Activated T-cell treated with anti-CD3 and anti-CD28 coated beads, Interleukin-2, amount 50 U/mL, for 1 hour (primary cell): ENCODE data around the gene PRSS33.
A peak's percentile ranks its signal among the peaks of the same experiment; 100 is the strongest.

Source experiments
- DNase-seq: peaks from one replicate; pipeline ENCODE4 v3.0.0-alpha.2; 2020

Gene PRSS33, protein sequence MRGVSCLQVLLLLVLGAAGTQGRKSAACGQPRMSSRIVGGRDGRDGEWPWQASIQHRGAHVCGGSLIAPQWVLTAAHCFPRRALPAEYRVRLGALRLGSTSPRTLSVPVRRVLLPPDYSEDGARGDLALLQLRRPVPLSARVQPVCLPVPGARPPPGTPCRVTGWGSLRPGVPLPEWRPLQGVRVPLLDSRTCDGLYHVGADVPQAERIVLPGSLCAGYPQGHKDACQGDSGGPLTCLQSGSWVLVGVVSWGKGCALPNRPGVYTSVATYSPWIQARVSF

DNA sequence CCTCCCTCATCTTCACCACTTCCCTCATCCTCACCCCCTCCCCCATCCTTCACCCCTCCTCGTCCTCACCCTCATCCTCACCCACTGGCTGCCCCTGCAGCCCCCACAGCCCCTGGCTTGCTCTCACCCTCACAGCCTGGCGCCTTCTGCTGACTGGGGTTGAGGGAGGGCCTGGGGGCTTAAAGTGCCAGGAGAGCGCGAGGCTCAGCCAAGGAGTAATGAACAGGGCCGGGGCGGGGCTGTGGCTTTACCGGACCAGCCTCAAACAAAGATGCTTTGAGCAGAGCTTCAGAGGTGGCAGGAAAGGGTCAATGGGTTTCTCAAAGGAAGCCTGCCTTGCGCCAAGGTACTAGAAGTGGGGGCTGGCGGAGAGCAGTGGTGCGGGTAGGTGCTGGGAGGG lies at the start of gene PRSS33:
Gene PRSS33, minus strand, starts transcription at position 155 of the 400 bp plus-strand sequence. CDS start 1,013 bp downstream, outside the sequence.
- no peak for DNase-seq

DNA sequence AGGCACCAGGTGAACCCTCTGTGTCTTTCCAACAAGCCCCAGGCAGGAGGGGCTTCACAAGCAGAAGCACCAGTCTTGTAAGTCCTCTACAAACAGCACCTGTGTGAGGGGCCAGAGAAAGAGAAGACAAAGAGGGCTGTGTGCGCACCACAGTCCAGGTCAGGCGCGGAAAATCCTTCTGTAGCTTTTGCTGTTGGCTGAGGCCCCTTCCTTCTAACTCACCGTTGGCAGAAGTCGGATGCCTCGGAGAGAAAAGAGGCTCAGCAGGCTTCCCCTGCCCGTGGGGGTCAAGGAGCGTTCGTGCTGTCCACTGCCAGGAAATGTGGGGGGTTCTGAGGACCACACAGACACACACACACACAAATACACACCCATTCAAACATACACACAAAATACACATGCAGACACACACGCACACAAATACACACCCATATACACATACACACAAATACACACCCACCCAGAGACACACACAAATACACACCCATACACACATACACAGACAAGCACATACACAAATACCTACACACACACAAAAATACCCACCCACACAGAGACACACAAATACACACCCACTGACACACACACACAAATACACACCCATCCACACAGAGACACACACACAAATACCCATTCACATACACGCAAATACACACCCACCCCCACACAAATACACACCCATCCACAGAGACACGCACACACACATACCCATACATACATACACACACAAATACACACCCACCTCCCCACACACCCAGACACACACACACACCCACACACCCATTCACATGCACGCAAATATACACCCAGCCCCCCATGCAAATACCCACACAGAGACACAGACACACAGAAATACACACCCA lies 49.5 kb upstream of the PRSS33 start:
- DNase-seq: no peak

DNA sequence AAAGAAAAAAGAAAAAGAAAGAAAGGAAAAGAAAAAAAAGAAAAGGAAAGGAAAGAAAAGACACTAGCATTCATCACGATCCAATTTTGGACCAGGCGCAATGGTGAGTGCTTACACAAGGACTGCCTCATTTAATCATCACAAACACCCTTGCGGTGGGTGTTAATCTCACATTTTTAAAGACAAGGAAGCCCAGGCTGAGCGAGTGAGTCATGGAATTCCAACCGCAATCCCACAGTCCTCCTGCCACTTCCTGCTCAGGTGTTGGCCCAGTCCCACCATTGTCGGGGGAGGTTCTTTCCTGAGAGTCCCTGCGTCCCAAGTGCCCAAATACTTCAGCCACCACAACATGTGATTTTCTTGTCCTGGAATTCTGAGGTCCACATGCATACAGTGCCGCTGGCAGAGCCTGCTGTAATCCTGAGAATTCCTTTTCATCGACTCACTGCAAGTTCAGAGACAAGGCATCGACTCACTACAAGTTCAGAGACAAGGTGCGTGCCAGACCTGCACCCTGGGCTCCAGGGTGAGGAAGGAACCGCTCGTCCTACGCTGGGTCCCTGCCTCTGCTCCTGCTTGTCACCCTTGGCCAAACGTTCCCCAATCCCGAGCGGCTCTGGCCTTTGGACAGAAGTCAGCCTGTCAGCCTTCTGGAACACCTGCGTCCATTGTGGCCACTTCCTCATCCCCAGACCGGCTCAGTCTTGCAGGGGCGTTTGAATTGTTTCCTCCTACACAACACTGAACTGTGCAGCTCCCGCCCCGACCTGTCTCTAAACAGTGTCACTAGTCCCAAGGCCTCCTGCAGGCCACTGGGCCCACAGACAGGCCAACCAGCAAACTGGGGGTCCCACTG lies 48.5 kb upstream of the PRSS33 start:
- no peak for DNase-seq

DNA sequence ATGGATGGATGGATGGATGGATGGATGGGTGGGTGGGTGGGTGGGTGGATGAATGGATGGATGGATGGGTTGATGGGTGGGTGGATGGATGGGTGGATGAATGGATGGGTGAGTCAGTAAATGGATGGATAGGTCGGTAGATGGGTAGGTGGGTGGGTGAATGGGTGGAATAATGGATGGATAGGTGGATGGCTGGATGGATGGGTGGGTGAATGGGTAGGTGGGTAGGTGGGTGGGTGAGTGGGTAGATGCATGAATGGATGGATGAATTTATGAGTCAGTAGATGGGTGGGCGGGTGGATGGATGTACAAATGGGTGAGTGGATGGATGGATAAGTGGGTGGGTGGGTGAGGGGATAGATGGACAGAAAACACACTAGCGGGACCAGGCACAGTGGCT lies 47.6 kb upstream of the PRSS33 start:
- DNase-seq: no peak

DNA sequence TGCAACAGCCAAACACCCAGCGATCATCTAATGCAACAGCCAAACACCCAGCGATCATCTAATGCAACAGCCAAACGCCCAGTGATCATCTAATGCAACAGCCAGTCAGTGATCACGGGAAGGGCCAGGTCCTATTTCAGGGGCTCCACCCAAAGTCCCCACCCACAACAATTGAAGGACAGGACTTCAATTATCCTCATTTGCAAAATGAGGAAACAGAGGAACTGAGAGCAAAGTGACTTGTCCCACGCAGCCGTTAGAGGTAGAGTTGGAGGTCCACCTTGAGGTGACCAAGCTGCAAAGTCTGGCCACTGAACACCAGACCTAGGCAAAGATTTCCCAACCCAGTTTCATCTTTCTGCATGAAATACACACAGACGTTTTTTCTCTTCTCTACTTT lies 46.4 kb upstream of the PRSS33 start:
- DNase-seq: no peak

DNA sequence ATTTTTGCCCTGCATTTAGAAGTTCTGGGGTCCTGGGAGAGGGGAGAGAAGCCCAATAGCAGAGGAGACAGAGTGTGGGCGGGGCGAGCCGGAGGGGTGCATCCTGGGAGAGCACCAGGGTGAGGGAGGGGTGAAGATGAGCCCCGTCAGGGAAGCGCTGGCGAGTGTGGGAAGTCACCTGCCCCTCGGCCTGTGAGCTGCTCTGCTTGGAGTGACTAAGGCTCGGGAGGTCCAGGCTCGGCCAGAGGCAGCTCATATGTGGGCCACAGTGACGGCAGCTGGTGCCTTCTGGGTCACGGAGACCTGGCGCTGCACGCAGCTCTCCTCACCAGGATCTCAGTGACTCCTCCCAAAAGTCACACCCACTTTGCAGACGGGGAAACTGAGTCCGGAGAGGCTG lies 43.8 kb upstream of the PRSS33 start:
- DNase-seq: no peak

DNA sequence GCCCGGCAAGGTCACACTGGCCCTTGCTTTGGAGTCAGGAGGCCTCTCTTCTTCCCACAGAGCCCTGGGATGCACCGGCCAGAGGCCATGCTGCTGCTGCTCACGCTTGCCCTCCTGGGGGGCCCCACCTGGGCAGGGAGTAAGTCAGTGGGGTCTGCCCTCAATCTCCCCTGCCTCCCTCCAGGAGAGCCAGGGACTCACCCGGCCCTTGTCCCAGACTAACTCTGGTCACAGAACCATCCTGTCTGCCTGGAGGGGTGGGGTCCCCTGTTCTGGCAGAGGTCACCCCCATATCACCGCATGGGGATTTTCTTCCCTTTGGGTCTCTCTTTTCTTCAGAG lies 43.0 kb upstream of the PRSS33 start:
- DNase-seq: no peak

DNA sequence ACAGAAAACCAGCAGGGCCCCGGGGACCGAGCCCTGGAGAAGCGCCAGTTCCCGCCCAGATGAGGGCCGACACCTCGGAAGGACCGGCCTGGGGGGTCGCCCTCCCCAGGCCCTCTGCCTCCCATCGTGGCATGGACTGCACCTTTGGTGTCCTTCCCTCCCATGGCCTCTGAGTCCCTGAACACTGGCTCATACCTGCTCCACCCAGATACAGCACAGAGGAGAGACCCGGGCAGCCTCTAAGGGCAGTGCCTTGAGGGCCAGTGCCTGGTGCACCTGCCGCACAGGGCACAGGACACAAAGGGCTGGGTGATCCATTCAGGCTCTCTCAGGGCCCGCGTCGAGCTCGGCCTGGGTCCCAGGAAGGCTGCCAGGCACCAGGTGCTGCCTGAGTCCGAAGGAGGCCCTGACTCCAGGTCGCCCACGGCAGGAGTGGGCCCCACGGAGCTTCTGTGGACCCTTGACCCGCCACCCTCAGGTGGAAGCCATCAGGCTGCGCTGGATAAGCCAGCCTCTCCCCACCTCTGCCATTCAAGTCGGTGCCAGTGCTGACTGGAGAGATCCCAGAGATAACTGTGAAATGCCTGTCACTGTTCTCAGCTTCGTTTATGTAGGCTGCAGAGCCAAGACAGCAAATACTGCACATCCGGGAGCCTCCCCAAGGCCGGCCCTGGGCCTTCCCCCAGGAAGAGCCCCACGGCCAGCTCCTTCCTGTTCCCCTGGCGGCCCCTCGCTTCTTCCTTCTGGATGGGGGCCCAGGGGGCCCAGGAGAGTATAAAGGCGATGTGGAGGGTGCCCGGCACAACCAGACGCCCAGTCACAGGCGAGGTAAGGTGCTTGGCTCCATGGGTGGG lies 42.4 kb upstream of the PRSS33 start, which contains the start of gene ZG16B:
Gene ZG16B, plus strand, starts transcription at position 803 of the 854 bp plus-strand sequence. CDS start 139 bp downstream, outside the sequence.
- DNase-seq: no peak

DNA sequence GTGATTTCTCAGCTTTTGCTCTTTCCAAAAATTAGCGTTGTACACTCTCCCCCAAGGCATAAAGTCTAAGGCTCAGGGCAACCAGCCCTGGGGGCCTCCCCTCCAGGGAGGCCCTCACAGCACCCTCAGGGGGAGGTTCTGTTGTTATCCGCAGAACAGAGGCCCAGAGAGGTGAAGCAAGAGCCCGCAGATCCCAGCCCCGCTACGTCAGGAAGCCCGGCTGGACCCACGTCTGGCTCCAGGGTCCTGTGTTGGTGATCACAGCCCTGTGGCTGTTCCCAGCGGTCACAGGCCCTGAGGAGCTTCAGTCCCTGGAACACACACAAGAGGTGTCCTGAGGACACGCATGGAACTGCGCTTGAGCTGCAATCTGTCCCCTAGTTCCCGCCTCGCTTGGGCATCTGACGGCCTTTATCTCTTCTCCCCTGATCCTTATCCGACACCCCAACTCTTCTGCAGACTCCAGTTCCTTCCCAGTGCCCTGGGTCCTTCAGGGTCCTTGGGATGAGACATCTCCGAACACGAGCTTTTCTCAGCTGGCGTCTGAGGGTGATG lies 41.6 kb upstream of the PRSS33 start:
- DNase-seq: no peak

DNA sequence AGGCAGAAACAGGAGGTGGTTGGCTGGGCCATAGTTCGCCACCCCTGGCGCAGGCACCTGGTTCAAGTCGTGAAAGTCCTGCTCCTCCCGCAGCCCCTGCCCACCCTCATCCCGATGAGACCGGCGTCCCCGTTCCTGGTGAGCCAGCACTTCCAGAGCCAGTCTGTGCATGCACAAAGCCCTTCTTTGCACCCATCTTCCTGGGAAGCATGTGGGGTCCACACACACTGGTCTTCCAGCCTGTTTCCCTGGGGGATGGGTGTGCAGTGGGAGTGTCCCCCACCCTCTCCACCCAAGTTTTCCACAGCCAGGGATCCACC lies 41.1 kb upstream of the PRSS33 start:
- no peak for DNase-seq

DNA sequence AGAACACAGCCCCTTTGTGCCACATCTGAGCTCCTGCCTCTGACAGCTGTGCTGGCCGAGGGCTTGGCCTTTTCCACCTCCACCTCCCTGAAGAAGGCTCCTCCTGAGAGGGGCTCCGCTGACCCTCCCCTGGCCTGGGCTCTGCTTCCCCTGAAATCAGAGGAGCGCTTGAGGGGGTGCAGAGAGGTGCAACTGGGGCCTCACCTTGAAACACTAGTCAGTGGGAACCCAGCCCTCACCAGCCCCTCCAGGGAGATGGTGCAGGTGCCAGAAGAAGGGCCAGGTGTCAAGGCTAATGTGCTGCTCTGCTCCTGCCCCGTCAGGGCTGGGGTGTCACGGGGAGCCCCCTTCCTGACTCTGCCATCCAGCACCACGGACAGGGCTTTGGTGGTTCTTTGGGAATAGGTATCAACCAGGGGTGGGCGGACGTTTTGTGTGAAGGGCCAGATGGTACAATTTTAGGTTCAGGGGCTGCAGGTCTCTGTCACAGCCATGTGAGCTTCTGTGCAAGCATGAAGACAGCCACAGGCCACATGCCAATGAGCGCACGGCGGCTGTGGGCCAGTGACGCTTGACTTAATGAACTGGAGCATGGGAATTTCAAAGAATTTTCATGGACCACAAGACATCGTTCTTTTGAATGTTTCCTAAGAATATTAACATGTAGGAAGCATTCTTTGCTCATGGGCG lies 40.6 kb upstream of the PRSS33 start:
- no peak for DNase-seq

DNA sequence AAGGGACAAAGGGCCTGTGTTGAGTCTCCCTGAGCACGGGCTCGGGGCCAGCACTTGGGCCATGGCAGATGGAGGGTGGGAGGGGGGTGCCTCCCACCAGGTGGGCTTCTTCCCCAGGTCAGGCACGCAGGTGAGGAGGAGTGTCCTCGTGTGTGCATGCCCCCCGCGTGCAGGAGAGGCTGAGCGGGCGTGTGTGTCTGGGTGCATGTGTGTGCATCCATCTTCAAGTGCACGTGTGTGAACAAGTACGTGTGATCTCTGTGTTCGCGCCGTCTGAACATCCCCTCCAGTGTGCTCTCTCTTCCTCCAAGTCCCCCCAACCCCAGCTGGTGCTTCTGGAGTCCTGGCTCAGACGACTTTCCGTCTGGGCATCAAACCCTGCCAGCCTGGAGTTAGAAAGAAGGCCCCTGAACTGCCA lies 40.0 kb upstream of the PRSS33 start:
- DNase-seq: no peak

DNA sequence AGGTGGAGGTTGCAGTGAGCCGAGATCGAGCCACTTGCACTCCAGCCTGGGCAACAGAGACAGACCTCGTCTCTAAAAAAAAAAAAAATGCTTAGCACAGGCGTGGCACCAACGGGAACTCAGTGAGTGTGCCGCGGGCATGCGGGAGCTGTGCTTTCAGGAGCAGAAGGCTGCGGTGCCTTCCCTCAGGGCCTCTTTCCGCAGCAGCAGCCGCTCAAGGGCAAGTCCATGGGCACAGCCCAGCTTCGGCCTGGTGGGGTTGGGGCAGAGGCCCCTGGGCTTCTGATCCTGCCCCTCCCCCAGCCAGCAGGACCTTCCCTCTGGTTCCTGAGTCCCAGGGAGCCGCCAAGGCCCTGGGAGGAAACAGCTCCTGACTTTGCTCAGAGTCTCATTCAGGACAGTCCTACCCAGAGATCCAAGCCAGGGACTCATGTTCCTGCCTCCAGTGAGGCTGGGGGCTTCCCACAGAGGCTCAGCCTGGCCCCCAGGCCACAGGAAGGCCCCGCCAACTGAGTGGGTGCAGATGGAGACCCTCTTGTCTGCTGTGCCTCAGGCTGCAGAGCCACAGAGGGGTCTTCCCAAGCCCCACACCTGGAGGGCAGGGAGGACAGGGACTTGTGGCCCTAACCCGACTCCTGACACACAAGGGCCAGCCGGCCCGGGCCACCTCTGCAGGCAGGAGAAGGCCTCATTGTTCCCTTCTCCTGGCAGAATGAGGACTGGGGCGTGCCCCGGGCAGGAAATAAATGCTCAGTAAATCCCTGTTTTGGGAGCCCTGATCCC lies 39.4 kb upstream of the PRSS33 start:
- no peak for DNase-seq

DNA sequence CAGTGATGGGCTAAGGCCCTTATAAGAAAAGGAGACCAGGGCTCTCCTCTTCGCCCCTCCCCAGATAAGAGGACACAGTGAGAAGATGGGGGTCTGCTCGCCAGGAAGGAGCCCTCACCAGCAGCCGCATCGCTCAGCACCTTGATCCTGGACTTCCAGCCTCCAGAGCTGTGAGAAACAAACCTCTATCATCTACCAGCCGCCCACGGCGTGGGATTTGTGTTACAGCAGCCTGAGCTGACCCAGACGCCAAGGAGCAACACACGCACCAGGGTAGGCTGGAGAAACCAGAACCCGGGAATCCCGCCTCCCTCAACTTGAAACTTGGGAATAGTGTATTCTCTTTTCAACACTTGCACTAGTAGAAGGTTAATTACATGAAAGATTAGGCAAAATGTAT lies 38.5 kb upstream of the PRSS33 start:
- no peak for DNase-seq

DNA sequence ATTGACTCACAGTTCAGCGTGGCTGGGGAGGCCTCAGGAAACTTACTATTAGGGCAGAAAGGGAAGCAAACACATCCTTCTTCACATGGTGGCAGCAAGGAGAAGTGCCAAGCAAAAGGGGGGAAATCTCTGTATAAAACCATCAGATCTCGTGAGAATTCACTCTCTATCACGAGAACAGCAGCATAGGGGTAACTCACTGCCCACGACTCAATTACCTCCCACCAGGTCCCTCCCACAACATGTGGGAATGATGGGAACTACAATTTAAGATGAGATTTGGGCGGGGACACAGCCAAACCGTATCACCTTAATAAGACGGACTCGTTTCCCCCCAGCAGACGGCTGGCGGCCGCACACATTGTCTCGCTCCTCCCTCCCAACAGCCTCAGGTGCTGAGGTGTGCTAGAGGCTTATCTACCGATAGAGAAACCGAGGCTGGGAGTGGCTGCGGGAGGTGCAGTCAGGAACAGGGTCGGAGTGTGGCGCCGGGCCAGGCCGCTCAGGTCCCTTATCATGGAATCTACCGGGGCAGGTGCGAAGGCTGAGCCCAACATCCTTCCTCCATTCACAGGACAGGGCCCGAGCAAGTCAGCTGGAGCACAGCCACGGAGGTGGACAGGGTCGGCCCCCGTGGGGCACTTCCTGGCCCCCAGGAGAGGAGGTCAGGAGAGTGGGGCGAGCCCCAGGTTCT lies 37.8 kb upstream of the PRSS33 start:
- peak; percentile 14 for DNase-seq

DNA sequence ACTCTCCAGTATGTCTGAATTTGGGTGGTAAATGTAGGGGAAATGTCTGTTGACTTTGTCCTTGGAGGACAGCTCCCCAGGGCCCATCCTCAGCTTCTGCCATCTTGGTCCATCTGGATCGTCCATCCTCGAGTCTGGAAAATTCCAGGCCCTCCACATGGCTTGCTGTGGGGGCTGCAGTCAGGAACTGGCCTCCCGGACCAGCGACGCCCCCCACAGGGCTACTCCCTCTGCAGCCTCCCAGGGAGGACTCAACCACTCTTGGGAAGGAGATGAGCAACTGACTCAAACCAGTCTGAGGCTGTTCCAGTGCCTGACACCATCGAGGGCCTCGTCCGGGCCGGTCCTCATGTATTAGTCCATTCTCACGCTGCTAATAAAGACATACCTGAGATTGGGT lies 37.3 kb upstream of the PRSS33 start:
- DNase-seq: peak; percentile 3

DNA sequence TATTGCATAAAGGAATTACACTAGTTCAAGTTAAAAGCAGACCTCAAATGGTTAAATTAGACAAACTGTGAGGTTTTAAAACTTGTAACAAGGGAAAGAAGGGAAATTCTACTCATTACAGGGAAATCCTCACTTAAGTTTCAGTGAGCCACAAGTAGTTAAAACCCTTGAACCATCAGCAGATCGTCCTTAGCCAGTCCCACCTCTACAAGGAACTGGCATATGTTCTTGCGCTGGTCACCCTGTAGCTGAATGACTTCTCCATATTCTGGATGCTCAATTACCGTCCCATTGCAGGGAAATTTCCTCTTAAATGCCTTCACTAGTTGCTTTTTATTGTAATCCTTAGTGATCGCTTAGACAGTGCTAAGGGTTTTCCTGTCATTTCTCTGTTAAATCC lies 35.1 kb upstream of the PRSS33 start:
- DNase-seq: no peak

DNA sequence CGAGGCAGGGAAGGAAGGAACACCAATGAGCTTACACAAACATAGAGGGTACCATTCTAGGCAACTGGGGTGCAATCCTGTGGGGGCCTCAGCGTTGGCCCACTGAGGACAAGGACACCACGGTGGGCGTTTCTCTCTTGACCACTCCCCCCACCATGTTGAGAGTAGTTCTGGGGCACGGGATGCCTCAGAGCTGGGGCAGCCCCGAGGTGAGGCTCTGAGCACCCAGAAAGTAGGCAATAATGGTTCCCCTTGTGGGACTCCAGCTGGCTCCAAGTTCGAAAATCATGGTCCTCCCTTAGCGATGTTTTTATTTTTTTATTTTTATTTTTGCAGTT lies 34.8 kb upstream of the PRSS33 start:
- DNase-seq: no peak

DNA sequence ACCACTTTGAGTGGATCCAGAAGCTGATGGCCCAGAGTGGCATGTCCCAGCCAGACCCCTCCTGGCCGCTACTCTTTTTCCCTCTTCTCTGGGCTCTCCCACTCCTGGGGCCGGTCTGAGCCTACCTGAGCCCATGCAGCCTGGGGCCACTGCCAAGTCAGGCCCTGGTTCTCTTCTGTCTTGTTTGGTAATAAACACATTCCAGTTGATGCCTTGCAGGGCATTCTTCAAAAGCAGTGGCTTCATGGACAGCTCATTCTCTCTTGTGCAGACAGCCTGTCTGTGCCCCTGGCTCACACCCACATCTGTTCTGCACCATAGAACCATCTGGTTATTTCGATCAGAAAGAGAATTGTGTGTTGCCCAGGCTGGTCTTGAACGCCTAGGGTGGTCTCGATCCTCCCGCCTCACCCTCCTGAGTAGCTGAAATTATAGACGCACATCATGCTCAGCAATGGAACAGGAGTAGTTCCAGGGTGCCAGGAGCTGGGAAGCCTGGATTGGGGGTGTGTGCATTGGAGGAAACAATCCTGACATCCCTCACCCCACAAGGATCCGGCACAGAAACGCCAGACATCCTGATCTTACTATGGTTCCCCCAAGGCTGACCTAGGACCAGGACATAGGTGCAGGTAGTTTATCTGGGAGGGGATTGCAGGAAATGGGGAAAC lies 34.3 kb upstream of the PRSS33 start:
- DNase-seq: no peak
